SKM-1 (cell line): Measurements from ENCODE around the gene CCDC30.
"Not testable (repeated sequence)": the region's sequence is repeated elsewhere in the genome, so short reads cannot be mapped to it uniquely, and the experiment has no call there.

ENCODE experiments used
- DNase-seq: peaks from one replicate; lab custom pipeline; 2025; ENCODE audit not compliant: unreplicated experiment; lab: John Stamatoyannopoulos, UW

CCDC30 gene

GRCh38 chr1:42523171-42523570, 60.1 kb downstream of the CCDC30 start:
- DNase-seq = no peak

GRCh38 chr1:42524330-42524729, 61.2 kb downstream of the CCDC30 start:
- no peak for DNase-seq

DNA sequence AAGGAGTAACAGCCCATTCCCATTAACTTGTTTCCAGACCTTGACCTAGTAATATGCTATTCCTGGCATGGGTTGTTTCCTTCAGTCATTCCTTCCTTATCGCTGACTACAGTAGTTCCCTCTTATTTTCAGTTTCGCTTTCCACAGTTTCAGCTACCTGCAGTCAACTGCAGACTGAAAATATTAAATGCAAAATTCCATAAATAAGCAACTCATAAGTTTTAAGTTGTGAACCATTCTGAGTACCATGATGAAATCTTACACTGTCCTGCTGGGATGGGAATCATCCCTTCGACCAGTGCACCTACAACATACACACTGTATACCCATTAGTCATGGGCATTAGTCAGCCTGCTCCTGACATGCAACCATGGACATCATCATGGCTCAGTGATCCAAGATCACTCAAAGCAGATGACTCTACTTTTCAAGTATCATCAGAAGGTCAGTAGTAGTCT, 66.7 kb downstream of the CCDC30 start:
- no peak for DNase-seq

DNA sequence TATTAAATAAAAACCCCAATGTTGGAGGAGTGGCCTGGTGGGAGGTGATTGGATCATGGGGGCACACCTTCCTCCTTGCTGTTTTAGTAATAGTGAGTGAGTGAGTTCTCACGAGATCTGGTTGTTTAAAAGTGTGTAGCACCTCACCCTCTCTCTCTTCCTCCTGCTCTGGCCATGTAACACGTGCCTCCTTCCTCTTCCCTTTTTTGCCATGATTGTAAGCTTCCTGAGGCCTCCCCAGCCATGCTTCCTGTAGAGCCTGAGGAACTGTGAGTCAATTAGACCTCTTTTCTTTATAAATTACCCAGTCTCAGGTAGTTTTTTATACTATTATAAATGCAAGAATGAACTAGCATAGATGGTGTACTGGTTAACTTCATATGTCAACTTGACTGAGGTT, 68.0 kb downstream of the CCDC30 start:
- DNase-seq = no peak

- DNase-seq = no peak
Observed at GRCh38 chr1:42533101-42533863, 70.2 kb downstream of the CCDC30 start.

DNA sequence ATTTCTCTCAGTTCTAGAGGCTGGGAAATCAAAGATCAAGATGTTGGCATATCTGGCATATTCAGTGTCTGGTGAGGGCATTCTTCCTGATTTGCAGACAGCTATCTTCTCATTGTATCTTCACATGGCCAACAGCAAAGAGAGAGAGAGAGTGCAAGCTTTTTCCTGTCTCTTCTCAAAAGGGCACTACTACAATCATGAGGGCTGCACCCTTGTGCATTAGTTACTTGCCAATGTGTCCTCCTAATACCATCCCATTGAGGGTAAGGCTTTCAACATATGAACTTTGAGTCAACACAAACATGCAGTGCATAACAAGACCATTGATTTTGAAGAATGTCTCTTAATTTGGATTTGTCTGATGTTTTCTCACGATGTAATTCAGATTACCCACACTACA, 78.0 kb downstream of the CCDC30 start:
- DNase-seq = no peak

DNA sequence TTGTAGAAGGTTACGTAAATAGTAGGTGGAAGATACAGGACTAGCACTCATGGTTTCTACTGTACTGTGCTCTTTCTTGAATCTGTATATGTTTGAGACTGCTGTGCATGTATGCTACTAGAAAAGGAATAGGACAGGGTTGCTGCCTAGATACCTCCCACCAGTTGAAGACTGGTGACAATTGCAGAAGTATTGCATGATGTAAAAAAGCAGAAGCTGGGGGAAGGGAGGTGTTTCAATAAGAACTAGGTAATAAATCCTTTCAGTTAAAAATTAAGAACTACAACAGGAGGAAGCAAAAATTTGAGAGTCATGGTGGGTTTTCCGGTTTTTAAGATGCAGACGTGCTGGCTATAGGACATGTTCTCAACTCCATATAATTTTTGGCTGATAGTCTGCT, 88.1 kb downstream of the CCDC30 start:
- peak; percentile 94 for DNase-seq

DNA sequence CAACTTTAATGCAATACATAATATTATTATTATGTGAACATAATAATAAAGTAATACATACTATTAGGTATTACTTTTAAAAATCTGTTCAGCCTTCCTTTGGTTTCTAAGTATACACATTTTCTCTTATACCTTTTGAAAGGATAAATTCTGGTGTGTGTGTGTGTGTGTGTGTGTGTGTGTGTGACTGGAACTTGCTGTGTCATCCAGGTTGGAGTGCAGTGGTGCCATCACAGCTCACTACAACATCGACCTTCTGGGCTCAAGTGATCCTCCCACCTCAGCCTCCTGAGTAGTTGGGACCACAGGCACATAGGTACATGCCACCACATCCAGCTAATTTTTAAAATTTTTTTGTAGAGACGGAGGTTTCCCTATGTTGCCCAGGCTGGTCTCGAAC, 88.5 kb downstream of the CCDC30 start:
- DNase-seq = no peak

- no peak for DNase-seq
Observed at GRCh38 chr1:42552636-42553035, 89.5 kb downstream of the CCDC30 start.

- no peak for DNase-seq
Observed at GRCh38 chr1:42557230-42557851, 94.3 kb downstream of the CCDC30 start.

GRCh38 chr1:42567038-42567437, 104.0 kb downstream of the CCDC30 start:
- no peak for DNase-seq

DNA sequence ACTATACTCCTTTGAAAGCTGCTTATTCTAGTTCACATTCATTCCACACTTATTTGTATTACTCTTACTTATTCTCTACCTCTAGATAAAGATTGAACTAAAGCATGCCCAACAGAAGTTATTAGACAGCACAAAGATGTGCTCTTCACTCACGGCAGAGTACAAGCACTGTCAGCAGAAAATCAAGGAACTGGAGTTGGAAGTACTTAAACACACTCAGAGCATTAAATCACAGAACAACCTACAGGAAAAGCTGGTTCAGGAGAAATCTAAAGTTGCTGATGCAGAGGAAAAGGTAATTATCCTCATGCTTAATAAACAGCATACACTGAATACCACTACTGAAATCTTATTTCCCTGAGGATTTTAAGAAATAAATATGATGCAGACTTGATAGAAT, 113.8 kb downstream of the CCDC30 start:
- DNase-seq = no peak

GRCh38 chr1:42586016-42586415, 122.9 kb downstream of the CCDC30 start:
- no peak for DNase-seq

GRCh38 chr1:42587753-42588152, 124.7 kb downstream of the CCDC30 start:
- no peak for DNase-seq

- DNase-seq = no peak
Observed at GRCh38 chr1:42592811-42593210, 129.7 kb downstream of the CCDC30 start.

- DNase-seq = no peak
Observed at GRCh38 chr1:42593486-42594100, 130.5 kb downstream of the CCDC30 start.

DNA sequence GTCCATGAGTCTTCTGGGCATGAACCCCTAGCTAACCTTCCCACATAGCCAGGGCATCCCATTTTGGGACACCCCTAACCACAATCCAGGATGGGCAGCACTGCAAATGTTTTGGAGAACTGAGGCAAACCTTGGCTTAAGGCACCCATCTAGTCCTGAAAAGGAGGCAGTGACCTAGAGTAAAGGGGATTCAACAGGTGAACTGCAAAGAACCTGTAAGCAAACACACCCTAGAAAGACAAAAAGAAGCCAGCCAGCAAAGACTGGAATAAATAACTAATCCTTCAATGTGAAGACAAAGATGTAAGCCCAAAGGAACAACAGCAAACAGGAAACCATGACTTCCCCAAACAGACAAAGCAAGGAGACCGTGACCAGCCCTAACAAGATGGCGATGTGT, 138.4 kb downstream of the CCDC30 start:
- no peak for DNase-seq

- no peak for DNase-seq
Observed at GRCh38 chr1:42613803-42614131, 150.7 kb downstream of the CCDC30 start.

DNA sequence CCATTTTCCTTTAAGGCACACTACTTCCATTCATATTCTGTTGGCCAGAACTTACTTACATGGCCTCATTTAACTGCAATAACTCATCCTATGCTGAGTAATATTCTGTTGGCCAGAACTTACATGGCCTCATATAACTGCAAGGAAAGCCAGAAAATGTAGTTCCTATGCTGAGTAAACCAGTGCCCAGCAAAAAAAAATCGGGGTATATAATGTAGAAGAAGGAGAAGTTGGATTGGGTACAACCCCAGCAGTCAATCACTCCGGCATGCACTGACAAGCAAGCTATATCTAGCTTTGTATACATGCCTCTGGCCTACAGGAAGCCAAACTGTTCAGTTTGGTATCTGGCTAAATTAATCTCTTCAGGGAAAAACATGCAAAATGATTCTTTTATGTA, 155.8 kb downstream of the CCDC30 start:
- no peak for DNase-seq

- no peak for DNase-seq
Observed at GRCh38 chr1:42620307-42620706, 157.2 kb downstream of the CCDC30 start.

DNA sequence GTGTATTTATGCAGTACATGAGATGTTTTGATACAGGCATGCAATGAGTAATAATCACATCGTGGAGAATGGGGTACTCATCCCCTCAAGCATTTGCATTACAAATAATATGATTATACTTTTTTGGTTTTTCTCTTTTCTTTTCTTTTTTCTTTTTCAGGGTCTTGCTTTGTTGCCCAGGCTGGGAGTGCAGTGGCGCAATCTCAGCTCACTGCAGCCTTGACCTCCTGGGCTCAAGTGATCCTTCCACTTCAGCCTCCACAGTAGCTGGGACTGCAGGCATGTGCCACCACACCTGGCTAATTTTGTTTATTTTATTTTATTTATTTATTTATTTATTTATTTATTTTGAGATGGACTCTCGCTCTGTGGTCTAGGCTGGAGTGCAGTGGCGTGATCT, 158.1 kb downstream of the CCDC30 start:
- not testable (repeated sequence) for DNase-seq

- DNase-seq = not testable (repeated sequence)
Observed at GRCh38 chr1:42627205-42627604, 164.1 kb downstream of the CCDC30 start.
